ENCODE measurements around the gene TMEM164.

- TF ChIP-seq POLR2A (IDR thresholded peaks at IDR 0.05; ENCODE audit: low read depth, low read length) (no peak), POLR2AphosphoS5 (IDR thresholded peaks at IDR 0.05; ENCODE audit: low read depth, low read length) (no peak), TAF1 (IDR thresholded peaks at IDR 0.05; ENCODE audit: borderline replicate concordance, low read depth, low read length) (no peak)
Observed at GRCh38 chrX:110125446-110126162, 122.7 kb downstream of the TMEM164 start.

Data from GM12892 (cell line).